K562 (cell line): ENCODE measurements around the gene TBRG1. TPM values are rescaled to one million over a fixed set of nuclear protein-coding genes. Genes with fewer than 3 reads are reported as not detected.

Source experiments
- ARID1B ChIP-seq: fragments of 450-650 bp; IDR thresholded peaks from 2 replicates; pipeline ENCODE4 v1.6.1; 2016; ENCODE audit warnings: antibody characterized with exemption, mild to moderate bottlenecking, inconsistent platforms
- BCL6 ChIP-seq: fragments of 250-450 bp; sonication (Bioruptor Pico); IDR thresholded peaks from 2 replicates; pipeline ENCODE4 v1.4.0; 2020
- CHD2 ChIP-seq: IDR thresholded peaks from 2 replicates; pipeline ENCODE4 v1.6.1; 2011; ENCODE audit warnings: low read depth, low read length
- ETS2 ChIP-seq: IDR thresholded peaks from 2 replicates; pipeline ENCODE4 v1.6.1; 2016; ENCODE audit warnings: borderline replicate concordance, missing genetic modification characterization, mild to moderate bottlenecking, moderate library complexity, missing compliant biosample characterization; ENCODE audit not compliant: poor library complexity, severe bottlenecking
- FOXK2 ChIP-seq, 2 experiments: fragments of 450-650 bp; IDR thresholded peaks in 1 of 2; conservative IDR thresholded peaks in 1 of 2; 2 replicates each; pipeline ENCODE4 v1.6.1; 2016; ENCODE audit warnings: low read depth in 2 of 2, mild to moderate bottlenecking in 1 of 2
- FUS ChIP-seq: fragments of 200-400 bp; formaldehyde crosslinking; optimal IDR thresholded peaks from 2 replicates; pipeline ENCODE3; 2017; ENCODE audit warnings: low read depth, low read length
- GABPB1 ChIP-seq: sonication (generic); formaldehyde crosslinking; IDR thresholded peaks from 2 replicates; pipeline ENCODE4 v1.8.0; 2022; ENCODE audit warnings: mild to moderate bottlenecking, missing genetic modification reagents
- GTF2F1 ChIP-seq: IDR thresholded peaks from 2 replicates; pipeline ENCODE4 v1.6.1; 2011; ENCODE audit warnings: low read depth, low read length, improper control_type of control experiment
- HDAC1 ChIP-seq, 2 experiments: fragments of 450-650 bp; IDR thresholded peaks; 2 replicates each; pipeline ENCODE4 v1.6.1; 2016 to 2017; ENCODE audit warnings: inconsistent platforms in 1 of 2, mild to moderate bottlenecking in 1 of 2, moderate library complexity in 1 of 2
- HOMEZ ChIP-seq: fragments of 250-450 bp; sonication (Bioruptor Pico); IDR thresholded peaks from 2 replicates; pipeline ENCODE4 v1.4.0; 2020; ENCODE audit warnings: mild to moderate bottlenecking, moderate library complexity
- IFI16 ChIP-seq: fragments of 250-450 bp; sonication (Bioruptor Pico); IDR thresholded peaks from 2 replicates; pipeline ENCODE4 v2.1.2; 2022; ENCODE audit warnings: mild to moderate bottlenecking, inconsistent platforms
- LEF1 ChIP-seq: fragments of 450-650 bp; IDR thresholded peaks from 2 replicates; pipeline ENCODE4 v1.6.1; 2016; ENCODE audit warnings: mild to moderate bottlenecking
- MAFG ChIP-seq: fragments of 450-650 bp; conservative IDR thresholded peaks from 2 replicates; pipeline ENCODE4 v1.6.1; 2016; ENCODE audit warnings: missing genetic modification characterization, missing compliant biosample characterization
- PCBP1 ChIP-seq: fragments of 200-400 bp; formaldehyde crosslinking; IDR thresholded peaks from 2 replicates; pipeline ENCODE4 v1.6.1; 2018; ENCODE audit warnings: mild to moderate bottlenecking, low read depth, low read length; ENCODE audit not compliant: poor library complexity, severe bottlenecking
- PCBP2 ChIP-seq: fragments of 200-400 bp; formaldehyde crosslinking; IDR thresholded peaks from 2 replicates; pipeline ENCODE4 v1.6.1; 2018; ENCODE audit warnings: low read length, low read depth, mild to moderate bottlenecking, moderate library complexity; ENCODE audit not compliant: poor library complexity, severe bottlenecking
- PHF20 ChIP-seq: fragments of 450-650 bp; IDR thresholded peaks from 2 replicates; pipeline ENCODE4 v1.6.1; 2018; ENCODE audit not compliant: partially characterized antibody
- SMARCC2 ChIP-seq: fragments of 450-650 bp; IDR thresholded peaks from 2 replicates; pipeline ENCODE4 v1.6.1; 2017; ENCODE audit warnings: antibody characterized with exemption, moderate library complexity, mild to moderate bottlenecking, low read depth
- SP2 ChIP-seq: IDR thresholded peaks from 2 replicates; pipeline ENCODE4 v1.6.1; 2011; ENCODE audit warnings: mild to moderate bottlenecking, low read depth, low read length, moderate library complexity; ENCODE audit not compliant: poor library complexity, severe bottlenecking; ENCODE audit errors: extremely low read depth
- ZBTB5 ChIP-seq: fragments of 450-650 bp; IDR thresholded peaks from 2 replicates; pipeline ENCODE4 v1.6.1; 2017; ENCODE audit warnings: antibody characterized with exemption
- ZFP91 ChIP-seq: sonication (generic); formaldehyde crosslinking; IDR thresholded peaks from 2 replicates; pipeline ENCODE4 v1.8.0; 2022; ENCODE audit warnings: mild to moderate bottlenecking, missing genetic modification reagents
- ZNF695 ChIP-seq: fragments of 450-650 bp; formaldehyde crosslinking; IDR thresholded peaks from 2 replicates; pipeline ENCODE4 v1.4.0; 2020; ENCODE audit warnings: mild to moderate bottlenecking, moderate library complexity
- ZNF79 ChIP-seq: fragments of 250-450 bp; sonication (Bioruptor Pico); IDR thresholded peaks from 2 replicates; pipeline ENCODE4 v1.4.0; 2020; ENCODE audit warnings: low read depth, mild to moderate bottlenecking, moderate library complexity
- ZSCAN29 ChIP-seq: fragments of 450-650 bp; IDR thresholded peaks from 2 replicates; pipeline ENCODE4 v1.6.1; 2017
- polyA plus RNA-seq, 8 experiments: library from polyadenylated mRNA; depleted of rRNA in 4 of 8; stranded (reverse) in 5 of 8; unstranded in 3 of 8; fragments of >200 nt; fragmentation: Nextera tagmentation in 2 of 8; fragmentation: Illumina TruSeq in 1 of 8; extraction: Ambion mirVana in 2 of 8; extraction: Trizol in 1 of 8; gene quantifications; 2 replicates each; pipeline versions ENCODE4 v1.2.1 to v1.2.3, GENCODE V29; 2011 to 2014; ENCODE audit warnings: inconsistent platforms in 1 of 8, missing spikeins in 1 of 8
- total RNA-seq, 7 experiments: library from RNA; depleted of rRNA in 6 of 7; stranded (reverse); fragments of >200 nt in 6 of 7; fragmentation: Illumina TruSeq in 2 of 7; extraction: Trizol in 2 of 7; gene quantifications; 2 replicates each; pipeline versions ENCODE4 v1.2.1 to v1.2.3, GENCODE V29; 2011 to 2021; ENCODE audit warnings: low replicate concordance in 1 of 7

The TBRG1 gene
- total and polyA plus RNA-seq, 9 of the 15 experiments (the other 6 are each of a cell fraction or from before 2014, with no cell fraction given) = 8.7 to 30.0 (median 20.2) TPM

GRCh38 chr11:124667601-124668000 lies 44.9 kb downstream of the TBRG1 start (continued):
- TF ChIP-seq PCBP2 = no peak
- TF ChIP-seq ARID1B = peak; percentile 98
- no peak for TF ChIP-seq MAFG (tag)
- TF ChIP-seq GABPB1 (CRISPR knock-in tag) = no peak
- TF ChIP-seq BCL6 (CRISPR knock-in tag) = no peak
- no peak for TF ChIP-seq ZBTB5
- TF ChIP-seq CHD2 = no peak
- no peak for TF ChIP-seq GTF2F1
- no peak for TF ChIP-seq PHF20
- no peak for TF ChIP-seq ZNF79 (CRISPR knock-in tag)
- TF ChIP-seq FUS = no peak
- no peak for TF ChIP-seq ZFP91 (CRISPR knock-in tag)
- TF ChIP-seq SP2 = no peak
- no peak for TF ChIP-seq FOXK2 (conservative IDR thresholded peaks at IDR 0.05 in 1 of 2, IDR thresholded peaks at IDR 0.05 in 1 of 2; ENCODE audit: low read depth in 2 of 2)
- peak; percentile 25; the same call in 1 of the 2 replicates for TF ChIP-seq SMARCC2
- peak in 1 of 2 experiments; percentile 85; a peak in 2 of 4 replicates for TF ChIP-seq HDAC1 (IDR thresholded peaks at IDR 0.05)
- no peak for TF ChIP-seq PCBP1
- no peak for TF ChIP-seq ZNF695
- TF ChIP-seq IFI16 = no peak
- TF ChIP-seq ETS2 = no peak
- peak; percentile 43; the same call in 1 of the 2 replicates for TF ChIP-seq LEF1
- no peak for TF ChIP-seq HOMEZ (CRISPR knock-in tag)
- TF ChIP-seq ZSCAN29 = no peak
